CD14-positive monocyte (primary cell): ENCODE measurements around the gene BTG3. TPM values are rescaled to one million over a fixed set of nuclear protein-coding genes. Genes with fewer than 3 reads are reported as not detected.

Source experiments
- DNase-seq, 3 donors: peaks; one replicate each; pipeline ENCODE4 v3.0.0-alpha.2; 2011 to 2022
- H2AFZ ChIP-seq: 2 replicates; pipeline ENCODE4 v1.6.0; 2012; ENCODE audit warnings: mild to moderate bottlenecking, low read depth, low read length, inconsistent platforms; ENCODE audit not compliant: insufficient read depth, poor library complexity, severe bottlenecking
- H3K27ac ChIP-seq, 2 donors: 1 replicate in 1 of 2; 2 replicates in 1 of 2; pipeline ENCODE4 v1.5.1; 2012 to 2013; ENCODE audit warnings: low read length in 2 of 2, control low read depth in 1 of 2, inconsistent platforms in 1 of 2, low read depth in 1 of 2, mild to moderate bottlenecking in 1 of 2
- H3K27me3 ChIP-seq, 2 donors: one replicate each; pipeline versions ENCODE4 v1.6.0 to v1.6.1; 2011 to 2013; ENCODE audit warnings: low read length in 2 of 2; ENCODE audit not compliant: control insufficient read depth in 2 of 2, insufficient read depth in 2 of 2
- H3K36me3 ChIP-seq, 2 donors: replicated peaks in 1 of 2; 1 replicate in 1 of 2; 2 replicates in 1 of 2; pipeline versions ENCODE4 v1.5.1 to v1.6.1; 2012 to 2013; ENCODE audit warnings: low read length in 2 of 2, control low read depth in 1 of 2, inconsistent platforms in 1 of 2, mild to moderate bottlenecking in 1 of 2; ENCODE audit not compliant: insufficient read depth in 2 of 2, control insufficient read depth in 1 of 2
- H3K4me1 ChIP-seq, 2 donors: 1 replicate in 1 of 2; 2 replicates in 1 of 2; pipeline versions ENCODE4 v1.5.1 to v1.6.1; 2012 to 2013; ENCODE audit warnings: low read length in 2 of 2, control low read depth in 1 of 2, inconsistent platforms in 1 of 2, mild to moderate bottlenecking in 1 of 2, moderate library complexity in 1 of 2; ENCODE audit not compliant: insufficient read depth in 2 of 2, control insufficient read depth in 1 of 2
- H3K4me2 ChIP-seq: replicated peaks from 2 replicates; pipeline ENCODE3; 2012; ENCODE audit warnings: low read length, moderate library complexity, mild to moderate bottlenecking; ENCODE audit not compliant: poor library complexity, severe bottlenecking; ENCODE audit errors: extremely low read depth
- H3K4me3 ChIP-seq, 3 experiments: fragments of 200-600 bp in 1 of 3; sonication (generic) in 1 of 3; replicated peaks in 1 of 3; 1 replicate in 2 of 3; 2 replicates in 1 of 3; pipeline ENCODE4 v1.5.1; 2011 to 2013; ENCODE audit warnings: low read length in 3 of 3, mild to moderate bottlenecking in 3 of 3, control low read depth in 2 of 3, low read depth in 2 of 3, inconsistent platforms in 1 of 3, moderate library complexity in 1 of 3
- H3K79me2 ChIP-seq: 2 replicates; pipeline ENCODE4 v1.6.0; 2012; ENCODE audit warnings: mild to moderate bottlenecking, control low read depth, inconsistent platforms, low read length, moderate library complexity; ENCODE audit not compliant: insufficient read depth
- H3K9ac ChIP-seq: 2 replicates; pipeline ENCODE4 v1.6.0; 2017; ENCODE audit warnings: low read length, mild to moderate bottlenecking; ENCODE audit not compliant: insufficient read depth, poor library complexity, severe bottlenecking
- H3K9me3 ChIP-seq, 2 donors: replicated peaks in 1 of 2; 1 replicate in 1 of 2; 2 replicates in 1 of 2; pipeline versions ENCODE4 v1.5.1 to v1.6.1; 2012 to 2013; ENCODE audit warnings: low read length in 2 of 2, control low read depth in 1 of 2; ENCODE audit not compliant: control insufficient read depth in 1 of 2, insufficient read depth in 1 of 2
- H4K20me1 ChIP-seq: 2 replicates; pipeline ENCODE4 v1.6.0; 2012; ENCODE audit warnings: mild to moderate bottlenecking, low read length, control low read depth, moderate library complexity; ENCODE audit not compliant: insufficient read depth
- H3K27ac Mint-ChIP-seq, 7 donors: one replicate each; pipeline ENCODE4 v1.8.0; 2020; ENCODE audit warnings: mild to moderate bottlenecking in 7 of 7, mixed read lengths in 7 of 7, moderate library complexity in 6 of 7, inconsistent platforms in 2 of 7
- H3K27me3 Mint-ChIP-seq, 3 donors: one replicate each; pipeline ENCODE4 v1.8.0; 2021 to 2022; ENCODE audit warnings: low read depth in 3 of 3, mild to moderate bottlenecking in 3 of 3, mixed read lengths in 3 of 3, moderate library complexity in 3 of 3, inconsistent platforms in 1 of 3
- H3K36me3 Mint-ChIP-seq, 2 donors: one replicate each; pipeline ENCODE4 v1.8.0; 2020; ENCODE audit warnings: mixed read lengths in 2 of 2, inconsistent platforms in 1 of 2, mild to moderate bottlenecking in 1 of 2
- H3K4me1 Mint-ChIP-seq: one replicate; pipeline ENCODE4 v1.8.0; 2020; ENCODE audit warnings: mild to moderate bottlenecking, mixed read lengths
- H3K4me3 Mint-ChIP-seq, 2 donors: one replicate each; pipeline ENCODE4 v1.8.0; 2020; ENCODE audit warnings: mild to moderate bottlenecking in 2 of 2, mixed read lengths in 2 of 2, moderate library complexity in 1 of 2
- H3K9me3 Mint-ChIP-seq, 7 donors: one replicate each; pipeline ENCODE4 v1.8.0; 2020 to 2022; ENCODE audit warnings: mixed read lengths in 7 of 7, mild to moderate bottlenecking in 6 of 7, moderate library complexity in 6 of 7, inconsistent platforms in 2 of 7
- CTCF ChIP-seq: fragments of 200-600 bp; IDR thresholded peaks from one replicate; pipeline ENCODE4 v1.8.0; 2022; ENCODE audit warnings: antibody characterized with exemption, mild to moderate bottlenecking
- WGBS: methylation state at CpG from one replicate; pipeline ENCODE4 v1.1.5; 2013; ENCODE audit warnings: missing lambda C conversion rate; ENCODE audit not compliant: insufficient coverage; 5-methylcytosine and 5-hydroxymethylcytosine counted together
- intact Hi-C, 2 donors: fragments of 100-400 bp; cut with micrococcal nuclease; formaldehyde crosslinking; loops; one replicate each; pipeline versions ENCODE4 v1.15.0 to v1.15.1; 2023
- polyA plus RNA-seq, 3 donors: library from polyadenylated mRNA; depleted of rRNA in 1 of 3; unstranded in 2 of 3; stranded (reverse) in 1 of 3; fragments of 300-500 nt in 2 of 3; fragments of >200 nt in 1 of 3; fragmentation: Illumina TruSeq in 2 of 3; gene quantifications; 1 replicate in 2 of 3; 2 replicates in 1 of 3; pipeline ENCODE4 v1.2.3, GENCODE V29; 2012 to 2021

Gene BTG3
- polyA plus RNA-seq, 3 donors: 1.9 to 10.4 (median 2.0) TPM

DNA sequence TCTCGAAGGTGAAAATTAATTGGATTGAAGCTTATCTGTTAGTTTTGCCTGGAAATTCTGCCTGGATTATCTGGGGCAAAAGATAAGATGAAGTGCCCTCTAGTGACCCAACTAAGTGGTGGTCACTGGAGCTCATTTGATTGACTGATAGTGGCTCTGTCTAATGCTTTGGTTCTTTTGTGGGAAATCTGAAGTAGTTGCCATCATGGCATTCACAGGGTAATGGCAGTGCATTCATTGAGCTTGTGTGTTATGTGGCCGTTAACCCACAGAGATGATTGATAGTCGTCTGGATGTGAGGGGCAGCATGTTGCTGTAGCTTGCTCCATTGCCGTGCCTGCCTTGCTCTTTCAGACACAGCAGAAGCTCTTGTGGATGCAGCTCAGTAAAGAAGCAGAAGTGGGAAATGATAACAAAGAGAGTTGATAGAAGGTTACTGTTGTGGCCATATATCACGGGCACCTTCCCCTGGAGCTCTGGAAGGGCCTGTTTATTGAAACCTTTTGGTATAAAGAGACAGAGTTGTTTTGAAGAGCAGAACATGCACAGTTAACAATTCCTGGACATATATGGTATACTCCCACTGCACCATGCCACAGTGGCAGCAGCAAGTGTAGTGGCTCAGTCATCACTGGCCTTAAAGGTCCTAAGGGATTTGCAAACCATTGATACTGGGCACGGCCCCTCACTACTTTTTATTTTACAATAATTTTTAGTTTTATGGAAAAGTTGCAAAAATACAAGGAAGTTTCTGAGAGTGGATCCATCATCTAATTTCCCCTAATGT, 57.8 kb downstream of the BTG3 start:
- Histone ChIP-seq H3K79me2 (no peaks in the 10 kb centered on the region), H3K4me2 (no peak overlapping the region), H3K27me3 (no peaks in the 10 kb centered on the region), H3K4me3 (no peak overlapping the region), H3K9me3 (no peaks in the 10 kb centered on the region), H4K20me1 (no peaks in the 10 kb centered on the region), H3K36me3 (no peaks in the 10 kb centered on the region), H3K9ac (no peak overlapping the region), H3K4me1 (no peaks in the 10 kb centered on the region), H3K27ac (no peak overlapping the region), H2AFZ (no peak overlapping the region)
- H3K4me3 Mint-ChIP-seq: no peak overlapping the region
- 9% methylated on average over 4 of the region's 6 CpGs for WGBS
- intact Hi-C loops: no loop called here
- no peak overlapping the region for H3K27ac Mint-ChIP-seq
- DNase-seq: no peak
- H3K36me3 Mint-ChIP-seq: no peaks in the 10 kb centered on the region
- H3K9me3 Mint-ChIP-seq: no peaks in the 10 kb centered on the region
- H3K27me3 Mint-ChIP-seq: peaks cover 2 to 16% (median 8%) of the 10 kb centered on the region in 3 donors
- TF ChIP-seq CTCF: no peak
- no peaks in the 10 kb centered on the region for H3K4me1 Mint-ChIP-seq

- Histone ChIP-seq H3K27ac (no peak overlapping the region), H3K4me3 (no peak overlapping the region), H3K9ac (no peak overlapping the region), H3K4me2 (no peak overlapping the region), H2AFZ (no peak overlapping the region), H3K79me2 (no peaks in the 10 kb centered on the region), H3K27me3 (no peaks in the 10 kb centered on the region), H3K9me3 (no peaks in the 10 kb centered on the region), H3K36me3 (no peaks in the 10 kb centered on the region), H3K4me1 (no peaks in the 10 kb centered on the region), H4K20me1 (no peaks in the 10 kb centered on the region)
- peaks cover 0 to 14% (median 7%) of the 10 kb centered on the region in 3 donors for H3K27me3 Mint-ChIP-seq
- intact Hi-C loops: no loop called here
- no peaks in the 10 kb centered on the region for H3K36me3 Mint-ChIP-seq
- no peak for DNase-seq
- no peak overlapping the region for H3K27ac Mint-ChIP-seq
- WGBS: no CpG with 5 or more reads among the region's 2 CpGs
- no peak for TF ChIP-seq CTCF
- H3K4me3 Mint-ChIP-seq: no peak overlapping the region
- H3K9me3 Mint-ChIP-seq: no peaks in the 10 kb centered on the region
- H3K4me1 Mint-ChIP-seq: no peaks in the 10 kb centered on the region
Measured at GRCh38 chr21:17554120-17554519, 58.6 kb downstream of the BTG3 start.
